Stomach (tissue), 9 donors: ENCODE data around the gene MYT1. TPM values are rescaled to one million over a fixed set of nuclear protein-coding genes. Genes with fewer than 3 reads are reported as not detected.

Source experiments
- DNase-seq, 2 donors: peaks; one replicate each; pipeline versions ENCODE4 v3.0.0 to v3.0.0-alpha.2; 2013 to 2019
- H3K27ac ChIP-seq, 5 donors: fragments of 200-600 bp in 4 of 5; sonication (generic) in 4 of 5; one replicate each; pipeline ENCODE4 v1.5.1; 2013 to 2019; ENCODE audit warnings: mild to moderate bottlenecking in 1 of 5, moderate library complexity in 1 of 5
- H3K27me3 ChIP-seq, 3 donors: fragments of 200-600 bp; sonication (generic); one replicate each; pipeline ENCODE4 v1.5.1; 2017 to 2019; ENCODE audit warnings: mixed run types in 1 of 3
- H3K36me3 ChIP-seq, 4 donors: fragments of 200-600 bp; sonication (generic); 1 replicate in 3 of 4; 2 replicates in 1 of 4; pipeline ENCODE4 v1.5.1; 2016 to 2019
- H3K4me1 ChIP-seq, 4 donors: fragments of 200-600 bp; sonication (generic); one replicate each; pipeline ENCODE4 v1.5.1; 2016 to 2019
- H3K4me3 ChIP-seq, 4 donors: fragments of 200-600 bp; sonication (generic) in 3 of 4; one replicate each; pipeline ENCODE4 v1.5.1; 2016 to 2019; ENCODE audit warnings: mild to moderate bottlenecking in 1 of 4
- H3K9me3 ChIP-seq, 4 donors: fragments of 200-600 bp; sonication (generic); one replicate each; pipeline ENCODE4 v1.5.1; 2016 to 2019
- CTCF ChIP-seq, 7 experiments: fragments of 450-650 bp in 4 of 7; fragments of 200-600 bp in 3 of 7; sonication (generic) in 3 of 7; IDR thresholded peaks; one replicate each; pipeline ENCODE4 v1.5.1; 2016 to 2019; ENCODE audit warnings: antibody characterized with exemption in 7 of 7, control low read depth in 2 of 7, mild to moderate bottlenecking in 1 of 7
- EP300 ChIP-seq: sonication (generic); formaldehyde crosslinking; IDR thresholded peaks from one replicate; pipeline ENCODE4 v1.6.1; 2017; ENCODE audit warnings: antibody characterized with exemption
- POLR2A ChIP-seq, 4 donors: fragments of 450-650 bp; IDR thresholded peaks; one replicate each; pipeline ENCODE4 v1.6.1; 2016; ENCODE audit warnings: antibody characterized with exemption in 4 of 4, control low read depth in 2 of 4, mild to moderate bottlenecking in 1 of 4, moderate library complexity in 1 of 4
- POLR2AphosphoS5 ChIP-seq, 3 donors: sonication (generic); formaldehyde crosslinking; IDR thresholded peaks; one replicate each; pipeline ENCODE4 v1.6.1; 2016; ENCODE audit warnings: antibody characterized with exemption in 3 of 3
- WGBS, 5 donors: extraction: QIAGEN DNeasy Blood & Tissue Kit in 3 of 5; methylation state at CpG; one replicate each; pipeline versions ENCODE4 v1.1.5 to v1.1.7; 2013 to 2018; 5-methylcytosine and 5-hydroxymethylcytosine counted together
- intact Hi-C: fragments of 100-400 bp; cut with DNase I; formaldehyde crosslinking; loops from one replicate; pipeline ENCODE4 v1.15.1; 2023; ENCODE audit warnings: low total_unique reads
- polyA plus RNA-seq, 3 donors: library from polyadenylated mRNA; stranded (reverse); fragments of 200-250 nt; gene quantifications; one replicate each; pipeline ENCODE4 v1.2.3, GENCODE V29; 2013
- total RNA-seq, 5 donors: library from RNA; depleted of rRNA; stranded (reverse); fragments of >200 nt; gene quantifications; one replicate each; pipeline versions ENCODE4 v1.1.0 to v1.2.3, GENCODE V29; 2014 to 2016
- donor health status: healthy with polysubstance abuse.
- donor health status: Bipolar disorder and iron deficiency.
- donor health status: healthy.

The MYT1 gene
- total and polyA plus RNA-seq, 8 donors = 0.08 to 0.55 (median 0.25) TPM; not detected in 5

DNA sequence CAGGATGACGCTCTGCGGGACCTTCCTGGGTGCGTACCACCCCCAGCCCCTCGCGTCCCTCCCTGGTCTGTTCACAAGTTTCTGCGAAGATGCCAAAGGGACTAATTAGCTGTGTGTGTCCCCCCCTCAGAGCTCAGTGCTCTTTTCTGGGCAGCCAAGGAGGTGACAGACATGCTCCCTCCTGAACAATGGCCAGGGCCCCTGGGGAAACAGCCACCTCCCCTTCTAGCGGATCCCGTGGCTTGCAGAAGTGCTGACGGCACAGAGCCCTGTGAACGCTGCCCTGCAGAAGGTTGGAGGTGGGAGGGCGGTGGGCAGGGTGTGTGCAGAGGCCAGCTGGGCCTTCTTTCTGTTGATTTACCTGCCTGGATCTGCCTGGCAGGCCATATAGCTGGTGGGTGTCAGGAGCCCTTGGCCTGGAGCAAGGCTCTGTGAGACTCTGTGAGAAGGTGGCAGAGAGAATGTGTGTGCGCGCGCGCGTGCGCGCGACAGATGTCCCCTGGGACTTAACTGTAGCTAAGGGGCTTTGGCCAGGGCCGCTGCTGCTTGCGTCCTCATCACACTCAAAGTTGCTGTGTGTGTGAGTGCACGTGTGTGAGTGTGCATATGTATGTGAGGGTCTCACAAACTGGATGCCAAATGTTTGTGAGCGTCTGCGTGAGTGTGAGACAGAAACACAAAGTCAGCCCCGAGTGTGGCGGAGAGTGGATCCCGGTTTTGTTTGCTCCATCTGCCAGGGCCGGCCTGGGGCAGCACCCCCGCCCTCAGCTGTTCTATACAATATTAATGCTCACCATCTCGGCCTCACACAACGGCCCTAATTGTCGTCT, 3.5 kb upstream of the MYT1 start:
- intact Hi-C loops = no loop called here
- Histone ChIP-seq H3K36me3 (no peaks in the 10 kb centered on the region), H3K9me3 (no peaks in the 10 kb centered on the region), H3K4me3 (no peak overlapping the region), H3K4me1 (no peaks in the 10 kb centered on the region), H3K27me3 (peaks cover 14 to 100% (median 59%) of the 10 kb centered on the region in 3 donors), H3K27ac (no peak overlapping the region)
- DNase-seq = no peak
- no peak for TF ChIP-seq EP300
- TF ChIP-seq POLR2A (IDR thresholded peaks at IDR 0.05) = no peak
- no peak for TF ChIP-seq POLR2AphosphoS5 (IDR thresholded peaks at IDR 0.05)
- no peak for TF ChIP-seq CTCF (IDR thresholded peaks at IDR 0.05)
- 47 to 56% (median 52%) methylated on average over 27 to 32 of the region's 32 CpGs for WGBS, 5 donors

DNA sequence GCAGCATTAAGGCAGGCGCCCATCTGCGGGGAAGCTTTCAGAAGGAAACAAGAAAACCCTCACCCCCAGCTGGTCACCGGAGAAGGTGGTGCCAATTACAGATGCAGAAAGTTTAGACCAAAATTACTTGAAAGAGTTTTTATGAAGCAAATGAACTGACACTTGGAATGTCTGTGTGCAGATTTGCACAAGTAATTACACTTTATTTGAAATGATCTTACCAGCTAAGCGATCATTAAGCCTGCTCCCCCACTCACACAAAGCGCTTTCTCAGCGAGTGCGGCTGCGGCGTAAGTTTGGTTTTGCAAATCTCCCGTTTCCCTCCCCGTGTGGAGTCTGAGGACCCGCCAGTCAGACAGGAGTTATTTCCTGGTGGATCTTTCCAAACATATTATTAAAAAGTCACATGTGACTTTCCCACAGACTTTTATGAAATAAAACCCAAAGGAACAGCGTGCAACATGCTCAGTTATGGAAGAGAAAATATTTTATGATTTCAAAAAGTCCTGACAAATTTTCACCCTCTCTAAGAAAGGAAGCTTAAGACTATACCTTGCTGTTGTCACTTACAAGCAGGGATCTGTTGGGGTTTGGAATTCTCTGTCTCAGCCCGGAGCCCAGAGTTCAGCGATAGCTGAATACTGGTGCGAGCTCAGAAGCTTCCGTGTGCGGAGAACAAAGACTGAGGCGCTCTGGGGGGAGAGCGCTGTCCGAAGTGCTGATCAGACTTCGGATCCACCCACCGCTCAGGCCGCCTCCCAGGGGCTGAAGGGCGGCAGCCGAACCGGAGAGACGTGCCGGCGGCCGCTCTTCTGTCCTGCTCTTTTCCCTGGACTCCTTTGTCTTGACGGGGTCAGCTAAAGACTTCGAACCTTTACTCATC, 2.7 kb upstream of the MYT1 start:
- TF ChIP-seq POLR2A (IDR thresholded peaks at IDR 0.05) (no peak), POLR2AphosphoS5 (IDR thresholded peaks at IDR 0.05) (no peak)

GRCh38 chr20:64162239-64162910, 1.9 kb upstream of the MYT1 start:
- TF ChIP-seq POLR2A (IDR thresholded peaks at IDR 0.05) (no peak), POLR2AphosphoS5 (IDR thresholded peaks at IDR 0.05) (no peak), CTCF (IDR thresholded peaks at IDR 0.05) (no peak), EP300 (no peak)
- 45 to 55% (median 50%) methylated on average over 23 of the region's 23 CpGs for WGBS, 5 donors
- DNase-seq = no peak
- intact Hi-C loops = no loop called here
- no peak overlapping the region for H3K4me3 ChIP-seq
- no peaks in the 10 kb centered on the region for H3K36me3 ChIP-seq
- H3K27ac ChIP-seq = no peak overlapping the region
- H3K9me3 ChIP-seq = no peaks in the 10 kb centered on the region
- no peaks in the 10 kb centered on the region for H3K4me1 ChIP-seq
- peaks cover 14 to 100% (median 75%) of the 10 kb centered on the region in 3 donors for H3K27me3 ChIP-seq

More for the DNA sequence above, 2.7 kb upstream of the MYT1 start:
- Histone ChIP-seq H3K27me3 (peaks cover 14 to 100% (median 68%) of the 10 kb centered on the region in 3 donors), H3K27ac (no peak overlapping the region), H3K4me1 (no peaks in the 10 kb centered on the region), H3K9me3 (no peaks in the 10 kb centered on the region), H3K36me3 (no peaks in the 10 kb centered on the region), H3K4me3 (no peak overlapping the region)
- 16 to 22% (median 20%) methylated on average over 33 of the region's 33 CpGs for WGBS, 5 donors
- peak in 1 of 2 donors; percentile 90 for DNase-seq
- intact Hi-C loops = no loop called here

- Histone ChIP-seq H3K9me3 (no peaks in the 10 kb centered on the region), H3K4me3 (no peak overlapping the region), H3K27ac (no peak overlapping the region), H3K27me3 (peaks cover 14 to 100% (median 78%) of the 10 kb centered on the region in 3 donors), H3K4me1 (no peaks in the 10 kb centered on the region), H3K36me3 (no peaks in the 10 kb centered on the region)
- TF ChIP-seq EP300 = no peak
- TF ChIP-seq POLR2A (IDR thresholded peaks at IDR 0.05) = no peak
- TF ChIP-seq CTCF (IDR thresholded peaks at IDR 0.05) = no peak
- no peak for TF ChIP-seq POLR2AphosphoS5 (IDR thresholded peaks at IDR 0.05)
- WGBS, 5 donors = 79 to 88% (median 82%) methylated on average over 5 of the region's 5 CpGs
- DNase-seq = no peak
- intact Hi-C loops = no loop called here
Measured at GRCh38 chr20:64163776-64164122, 503 bp upstream of the MYT1 start.
